HFFc6 (cell line): ENCODE data around the gene ITGA7. TPM values are rescaled to one million over a fixed set of nuclear protein-coding genes. Genes with fewer than 3 reads are reported as not detected.

Source experiments
- DNase-seq: peaks from one replicate; pipeline ENCODE4 v3.0.0-alpha.2; 2018
- H3K27ac Mint-ChIP-seq: 2 replicates; pipeline ENCODE4 v1.8.0; 2020; ENCODE audit warnings: mild to moderate bottlenecking, mixed read lengths
- H3K27me3 Mint-ChIP-seq: 2 replicates; pipeline ENCODE4 v1.8.0; 2021; ENCODE audit warnings: mild to moderate bottlenecking, moderate library complexity, mixed read lengths; ENCODE audit not compliant: insufficient read depth
- H3K36me3 Mint-ChIP-seq: 2 replicates; pipeline ENCODE4 v1.8.0; 2021; ENCODE audit warnings: low read depth, mixed read lengths
- H3K4me1 Mint-ChIP-seq: 2 replicates; pipeline ENCODE4 v1.8.0; 2020; ENCODE audit warnings: low read depth, mixed read lengths
- H3K4me3 Mint-ChIP-seq: 2 replicates; pipeline ENCODE4 v1.8.0; 2020; ENCODE audit warnings: mild to moderate bottlenecking, moderate library complexity, mixed read lengths
- H3K9me3 Mint-ChIP-seq: 2 replicates; pipeline ENCODE4 v1.8.0; 2020; ENCODE audit warnings: mild to moderate bottlenecking, mixed read lengths
- CTCF ChIP-seq: fragments of 200-600 bp; sonication (generic); IDR thresholded peaks from 2 replicates; pipeline ENCODE4 v1.5.0; 2021; ENCODE audit warnings: antibody characterized with exemption, mild to moderate bottlenecking
- total RNA-seq, 6 experiments: library from RNA; stranded (reverse); fragmentation: NEBNext Ultra II Directional; extraction: Animal tissue kit (Norgen Biotek cat#: 25700); gene quantifications; 2 replicates in 1 of 6; 3 replicates in 5 of 6; pipeline ENCODE4 v1.2.3, GENCODE V29; 2021

ITGA7 gene
- total RNA-seq, 6 experiments from 2014 or later: 0.95 to 2.3 (median 1.2) TPM

- Mint-ChIP-seq H3K27ac (no peak overlapping the region), H3K4me1 (no peaks in the 10 kb centered on the region), H3K4me3 (no peak overlapping the region), H3K36me3 (no peaks in the 10 kb centered on the region), H3K27me3 (peaks cover 36% of the 10 kb centered on the region), H3K9me3 (no peaks in the 10 kb centered on the region)
- no peak for TF ChIP-seq CTCF
- no peak for DNase-seq
Measured at GRCh38 chr12:55636116-55636655, 71.5 kb downstream of the ITGA7 start.

Other genes with a start within 250 kb of the ITGA7 start
- not detected for gene OR6C70, start 237.8 kb downstream of the ITGA7 start, total RNA-seq
- gene OR6C68, start 215.5 kb downstream of the ITGA7 start, total RNA-seq: not detected
- not detected for gene OR6C4, start 158.3 kb downstream of the ITGA7 start, total RNA-seq
- gene OR2AP1, start 135.4 kb downstream of the ITGA7 start, total RNA-seq: not detected
- not detected for gene OR10P1, start 71.0 kb downstream of the ITGA7 start, total RNA-seq
- gene BLOC1S1, start 8.1 kb upstream of the ITGA7 start, total RNA-seq: 100 to 1,000 TPM in 4 of 6 experiments, 10 to 100 TPM in 2; 87.4 to 113 (median 104) TPM
- 10 to 100 TPM in 2 of 6 experiments, 1 to 10 TPM in 4; 6.6 to 13.2 (median 7.8) TPM for gene RDH5, start 12.5 kb upstream of the ITGA7 start, total RNA-seq
- gene CD63, start 21.1 kb upstream of the ITGA7 start, total RNA-seq: 1,000 to 10,000 TPM; 1,860 to 2,483 (median 2,072) TPM
- gene GDF11, start 35.2 kb upstream of the ITGA7 start, total RNA-seq: 10 to 100 TPM; 15.8 to 25.9 (median 16.9) TPM
- 10 to 100 TPM; 68.9 to 85.5 (median 78.4) TPM for gene SARNP, start 109.8 kb upstream of the ITGA7 start, total RNA-seq
- 100 to 1,000 TPM in 1 of 6 experiments, 10 to 100 TPM in 5; 79.9 to 100 (median 90.1) TPM for gene ORMDL2, start 110.1 kb upstream of the ITGA7 start, total RNA-seq
- gene DNAJC14, start 121.7 kb upstream of the ITGA7 start, total RNA-seq: 10 to 100 TPM; 31.7 to 33.5 (median 32.5) TPM
- gene MMP19, start 135.0 kb upstream of the ITGA7 start, total RNA-seq: 10 to 100 TPM; 13.7 to 24.7 (median 21.4) TPM
- gene PYM1, start 220.0 kb upstream of the ITGA7 start, total RNA-seq: 10 to 100 TPM; 25.0 to 32.3 (median 28.3) TPM
- 10 to 100 TPM; 67.1 to 87.4 (median 79.6) TPM for gene DGKA, start 223.3 kb upstream of the ITGA7 start, total RNA-seq